Hematopoietic multipotent progenitor cell treated with erythropoietin and hydrocortisone succinate and interleukin-3 and kit ligand, for 17 days (in vitro differentiated cells): ENCODE results near the gene GCG.

Experiments used
- DNase-seq: peaks from one replicate; pipeline ENCODE4 v3.0.0-alpha.2; 2015; ENCODE audit warnings: low spot score

The GCG gene

GRCh38 chr2:162149466-162149865 lies 2.6 kb downstream of the GCG start:
- DNase-seq: no peak

DNA sequence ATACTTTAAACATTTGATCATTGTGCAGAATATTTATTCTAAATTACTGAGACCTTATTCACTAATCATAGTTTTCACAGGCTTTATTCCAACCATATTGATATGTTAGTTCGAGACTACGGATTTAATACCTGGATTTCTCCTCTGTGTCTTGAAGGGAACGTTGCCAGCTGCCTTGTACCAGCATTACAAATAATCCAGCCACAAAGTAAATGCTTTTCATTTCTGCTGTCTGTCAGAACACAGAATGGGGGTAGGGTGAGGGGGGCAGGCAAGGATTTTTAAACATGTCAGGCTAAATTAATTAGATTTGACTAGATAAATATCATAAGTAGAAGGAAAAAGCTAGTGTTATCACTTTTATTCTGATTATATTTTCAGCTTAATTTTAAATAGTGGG lies 3.1 kb downstream of the GCG start:
- DNase-seq: no peak

DNA sequence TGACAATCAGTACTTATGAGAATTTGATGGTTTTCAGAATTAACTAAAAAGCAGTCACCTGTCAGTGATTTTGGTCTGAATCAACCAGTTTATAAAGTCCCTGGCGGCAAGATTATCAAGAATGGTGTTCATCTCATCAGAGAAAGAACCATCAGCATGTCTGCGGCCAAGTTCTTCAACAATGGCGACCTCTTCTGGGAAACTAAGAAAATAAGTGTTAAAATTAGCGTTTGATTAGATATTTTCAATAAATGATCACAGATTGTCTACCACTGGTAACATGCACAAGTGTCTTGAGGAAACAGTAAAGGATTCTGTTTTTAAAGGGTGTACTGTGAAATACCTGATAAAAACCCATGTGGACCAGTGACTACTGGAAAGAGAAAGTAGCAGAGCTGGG lies 8.1 kb downstream of the GCG start:
- DNase-seq: no peak

DNA sequence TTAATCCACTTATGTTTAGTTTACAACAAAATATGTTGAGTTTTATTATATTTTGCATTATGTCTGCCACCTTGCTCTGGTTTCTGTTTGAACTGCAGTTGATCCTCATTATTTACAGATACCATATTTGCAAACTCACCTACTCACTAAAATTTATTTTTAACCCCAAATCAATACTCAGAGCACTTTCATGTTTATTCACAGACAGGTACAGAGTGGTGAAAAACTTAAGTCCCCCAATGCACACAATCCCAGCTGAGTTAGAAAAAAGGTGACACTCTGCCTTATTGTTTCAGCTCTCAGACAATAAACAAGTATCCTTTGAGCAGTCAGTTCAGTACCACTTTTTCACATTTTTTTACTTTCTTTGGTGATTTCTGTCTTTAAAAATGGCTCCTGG lies 13.7 kb downstream of the GCG start:
- no peak for DNase-seq

DNA sequence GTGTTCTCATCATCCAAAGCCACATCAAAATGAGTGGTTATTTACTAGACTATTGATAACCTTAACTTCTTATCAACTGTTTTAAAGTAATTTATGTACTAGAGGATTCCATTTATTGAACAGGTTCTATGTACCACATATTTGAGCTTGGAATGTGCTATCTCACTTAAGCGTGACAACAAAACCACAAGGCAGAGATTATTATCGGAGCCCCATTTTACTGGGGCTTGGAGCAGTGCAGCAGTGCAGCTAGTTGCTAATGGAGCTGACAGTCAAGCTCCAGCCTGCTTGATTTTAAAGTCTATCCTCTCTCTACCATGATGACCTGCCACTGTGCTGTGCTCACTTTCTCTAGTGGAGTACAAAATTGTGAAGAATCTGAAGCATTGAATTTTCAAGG lies 24.6 kb downstream of the GCG start:
- DNase-seq: no peak

GRCh38 chr2:162126527-162126926 lies 25.5 kb downstream of the GCG start:
- DNase-seq: no peak

GRCh38 chr2:162126111-162126519 lies 25.9 kb downstream of the GCG start:
- no peak for DNase-seq

- no peak for DNase-seq
Observed at GRCh38 chr2:162125138-162125537, 26.9 kb downstream of the GCG start.

DNA sequence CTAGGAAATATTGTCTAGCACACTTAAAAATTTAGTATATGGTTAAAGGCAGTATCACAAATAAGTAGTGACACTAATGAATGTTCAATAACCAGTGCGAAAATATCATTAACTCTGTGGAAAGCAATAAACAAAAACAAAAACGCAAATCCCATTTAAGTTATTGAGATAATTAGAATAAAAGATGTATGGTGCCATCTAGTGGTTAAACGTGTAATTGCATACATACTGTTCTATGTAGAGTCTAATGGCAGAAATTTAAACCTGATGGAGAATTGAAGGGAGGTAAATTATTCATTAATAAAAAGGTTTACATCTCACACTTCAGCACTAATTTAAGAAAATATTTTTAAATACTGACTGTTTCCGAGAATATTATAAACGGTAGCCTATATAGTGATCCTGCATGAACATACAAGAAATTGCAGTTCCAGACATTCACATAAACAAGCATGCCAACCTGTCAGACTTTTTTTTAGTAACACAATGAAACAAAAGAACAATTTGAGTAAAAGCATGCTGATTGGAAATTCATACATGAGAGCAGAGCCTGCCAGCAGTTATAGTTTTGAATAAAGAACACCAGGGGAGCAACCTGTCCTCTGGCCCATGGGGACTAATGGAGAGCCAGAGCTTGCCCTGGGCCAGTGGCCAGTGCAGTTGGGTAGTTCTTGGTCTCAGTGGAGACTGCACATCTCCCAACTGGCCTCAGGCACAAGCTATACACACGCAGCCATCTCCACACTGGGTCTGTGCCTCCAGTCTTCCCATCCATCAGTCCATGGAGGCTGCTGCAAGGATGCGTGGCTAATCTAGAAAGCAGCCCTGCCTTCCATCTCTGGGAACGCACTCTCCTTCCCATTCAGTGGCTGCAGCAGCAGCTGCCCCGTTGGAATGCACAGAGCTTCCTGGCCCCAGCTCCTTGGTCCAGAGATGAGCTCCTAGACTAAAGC lies 28.0 kb downstream of the GCG start:
- peak; percentile 72 for DNase-seq

GRCh38 chr2:162118166-162119031 lies 33.6 kb downstream of the GCG start:
- DNase-seq: no peak

DNA sequence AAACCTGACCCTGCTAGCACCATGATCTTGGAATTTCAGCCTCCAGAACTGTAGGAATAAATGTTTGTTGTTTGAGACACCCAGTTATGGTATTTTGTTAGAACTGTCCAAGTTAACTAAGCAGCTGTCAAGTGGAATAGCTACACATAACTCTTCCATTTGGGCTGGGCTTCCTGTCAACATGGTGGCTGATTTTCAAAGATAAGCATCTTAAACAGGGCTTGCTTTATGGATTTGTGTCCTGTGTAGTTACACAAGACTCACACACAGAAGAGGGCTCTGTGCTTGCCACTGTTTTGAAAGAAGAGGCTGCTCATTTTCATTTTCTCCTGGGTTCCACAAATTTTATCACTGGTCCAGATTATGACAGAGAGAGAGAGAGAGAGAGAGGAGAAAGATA lies 35.7 kb downstream of the GCG start:
- no peak for DNase-seq

- no peak for DNase-seq
Observed at GRCh38 chr2:162115076-162115475, 37.0 kb downstream of the GCG start.

GRCh38 chr2:162114271-162114670 lies 37.8 kb downstream of the GCG start:
- no peak for DNase-seq

DNA sequence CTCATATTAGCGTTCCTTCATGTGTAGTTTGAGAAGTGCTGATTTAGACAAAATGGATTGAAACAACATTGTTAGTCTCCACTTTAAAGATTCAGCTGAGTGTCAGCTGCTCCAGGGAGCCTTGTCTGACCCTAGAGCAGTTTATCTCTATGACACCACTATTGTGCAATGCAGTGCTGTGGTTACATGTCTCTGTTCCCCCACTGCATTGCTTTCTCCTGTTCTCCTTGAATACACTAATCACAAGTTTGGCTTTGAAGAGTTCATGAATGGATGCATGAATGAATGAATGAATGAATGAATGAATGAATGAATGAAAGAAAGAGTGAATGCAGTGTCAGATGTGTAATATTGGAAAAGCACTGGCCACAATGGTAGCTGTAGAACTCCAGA lies 38.3 kb downstream of the GCG start:
- DNase-seq: no peak

DNA sequence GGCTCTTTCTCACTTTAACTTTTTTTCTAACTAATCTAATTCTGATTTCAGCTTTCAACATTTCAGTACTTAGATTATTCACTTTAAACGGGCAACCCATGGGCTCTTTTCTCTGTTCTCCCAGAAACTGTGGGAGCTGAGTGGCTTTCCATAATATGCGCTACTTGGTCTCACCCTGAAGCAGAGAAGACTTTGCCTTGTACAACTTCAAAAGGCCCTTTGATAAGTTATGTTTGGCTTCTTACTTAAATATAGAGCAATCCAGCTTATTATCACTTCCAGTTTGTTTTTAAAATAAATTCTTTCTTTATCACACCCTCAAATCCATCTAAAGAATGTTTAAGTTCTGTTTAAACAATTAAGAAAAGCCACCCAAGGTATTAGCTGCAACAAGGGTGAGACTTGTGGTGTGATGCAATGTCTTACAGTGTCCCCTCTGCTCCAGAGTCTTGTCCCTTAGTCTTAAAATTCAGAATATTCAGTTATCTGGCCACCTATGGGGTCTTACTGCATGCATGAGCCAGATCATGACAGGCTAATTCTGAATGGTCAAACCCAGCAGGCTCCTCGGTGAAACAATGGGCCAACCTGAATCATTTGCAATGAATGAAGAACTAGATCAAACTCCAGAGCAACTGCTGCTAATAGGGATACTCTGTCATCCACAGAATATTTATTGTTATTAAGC lies 38.8 kb downstream of the GCG start:
- DNase-seq: no peak

GRCh38 chr2:162111958-162112850 lies 39.8 kb downstream of the GCG start:
- DNase-seq: no peak

GRCh38 chr2:162107361-162107901 lies 44.6 kb downstream of the GCG start:
- no peak for DNase-seq

DNA sequence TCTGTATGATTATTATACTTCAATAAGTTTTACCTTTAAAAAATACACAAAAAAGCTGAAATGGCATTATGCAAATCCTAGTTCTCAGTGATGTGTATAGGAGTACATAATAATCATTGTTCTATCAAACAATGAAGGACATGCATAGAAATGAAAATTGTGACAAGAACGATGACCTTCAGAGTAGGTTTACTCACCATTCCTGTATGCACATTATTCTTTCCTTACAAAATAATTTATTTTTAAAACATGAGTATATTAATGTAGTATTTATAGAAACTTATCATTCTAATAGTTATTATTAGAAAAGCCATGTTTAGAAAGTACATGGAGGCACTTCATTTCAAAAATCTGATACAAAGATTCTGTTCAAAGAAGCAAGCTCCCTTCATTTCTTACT lies 45.3 kb downstream of the GCG start:
- DNase-seq: no peak

DNA sequence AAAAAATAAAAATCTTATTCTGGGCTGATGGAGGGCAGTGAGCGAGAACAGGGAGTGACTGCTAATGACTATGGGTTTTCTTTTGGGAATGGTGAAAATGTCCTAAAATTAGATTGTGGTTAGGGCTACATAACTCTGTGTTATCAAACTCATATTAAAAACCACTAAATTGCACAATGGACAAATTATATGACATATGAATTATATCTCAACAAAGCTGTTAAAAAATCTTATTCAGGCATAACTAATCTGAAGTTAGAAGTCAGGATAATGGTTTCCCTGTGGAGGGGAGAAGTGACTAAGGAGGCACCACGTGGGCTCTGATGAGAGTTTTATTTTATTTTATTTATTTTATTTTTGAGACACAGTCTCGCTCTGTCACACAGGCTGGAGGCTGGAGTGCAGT lies 45.9 kb downstream of the GCG start:
- no peak for DNase-seq

DNA sequence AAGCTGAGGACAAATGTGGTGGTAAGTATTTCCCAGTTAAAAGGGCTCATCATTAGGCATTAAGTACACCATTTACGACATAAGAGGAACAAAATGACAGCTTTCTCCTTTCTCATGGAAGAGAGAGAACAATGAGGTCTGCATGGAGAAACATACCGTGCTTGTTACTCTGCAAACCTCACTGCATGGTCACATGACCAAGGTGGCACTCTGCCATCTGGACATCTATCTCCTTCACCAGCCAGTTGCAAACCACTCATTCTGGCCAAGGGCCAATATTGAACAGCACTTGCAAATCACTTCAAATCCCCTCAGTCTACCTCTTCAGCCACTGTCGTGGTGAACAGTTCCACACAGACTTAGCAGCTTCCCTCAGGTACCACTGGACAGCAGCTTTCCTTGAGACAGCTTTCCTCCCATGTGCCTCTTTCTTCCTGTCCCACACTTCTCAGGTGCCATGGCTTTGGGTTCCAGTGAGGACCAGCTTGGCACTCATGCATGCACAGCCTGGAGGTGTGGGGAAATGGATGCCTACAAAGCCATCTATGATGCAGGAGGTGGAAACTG lies 48.5 kb downstream of the GCG start:
- DNase-seq: peak; percentile 6

DNA sequence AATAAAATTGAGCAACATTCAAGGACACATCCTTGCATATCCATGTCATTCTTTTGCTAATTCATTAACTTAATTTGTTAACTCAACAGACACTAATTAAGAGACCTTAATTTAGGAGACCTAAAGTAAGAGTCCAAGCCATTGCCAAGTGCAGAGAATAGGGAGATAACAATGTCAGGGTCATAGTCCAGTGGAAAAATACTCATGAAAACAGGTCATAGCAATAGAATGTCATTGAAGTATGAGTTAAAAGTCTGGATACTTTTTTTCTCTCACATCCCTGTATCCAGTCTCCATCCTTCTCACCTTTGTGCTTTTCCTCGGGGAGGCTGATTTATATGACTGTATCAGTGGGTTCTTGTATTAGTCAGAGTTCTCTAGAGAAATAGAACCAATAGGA lies 51.5 kb downstream of the GCG start:
- DNase-seq: no peak
